Measurements from ENCODE around the gene CCND1.

CCND1 gene

GRCh38 chr11:69699213-69699612, 58.3 kb downstream of the CCND1 start:
- no peak overlapping the region for H3K9ac ChIP-seq (ENCODE audit: low read depth in 1 of 2, low read length in 2 of 2)
- no peaks in the 10 kb centered on the region for H3K4me1 ChIP-seq (ENCODE audit: control insufficient read depth in 2 of 2, insufficient read depth in 2 of 2, low read length in 2 of 2)
- H3K9me3 ChIP-seq (ENCODE audit: control insufficient read depth in 2 of 2, low read length in 2 of 2): peaks cover 0 to 2% of the 10 kb centered on the region in 2 donors
- H3K27ac ChIP-seq (ENCODE audit: low read depth in 2 of 2, low read length in 2 of 2): no peak overlapping the region
- no peaks in the 10 kb centered on the region for H3K36me3 ChIP-seq (ENCODE audit: control insufficient read depth in 2 of 2, insufficient read depth in 2 of 2, low read length in 2 of 2)
- H3K4me3 ChIP-seq (ENCODE audit: low read length in 2 of 2): no peak overlapping the region
- peaks cover 29 to 36% of the 10 kb centered on the region in 2 donors for H3K27me3 ChIP-seq (ENCODE audit: control insufficient read depth in 2 of 2, insufficient read depth in 2 of 2, low read length in 2 of 2)

- H3K9me3 ChIP-seq (ENCODE audit: control insufficient read depth in 2 of 2, low read length in 2 of 2): peaks cover 0 to 2% of the 10 kb centered on the region in 2 donors
- H3K9ac ChIP-seq (ENCODE audit: low read depth in 1 of 2, low read length in 2 of 2): no peak overlapping the region
- no peaks in the 10 kb centered on the region for H3K36me3 ChIP-seq (ENCODE audit: control insufficient read depth in 2 of 2, insufficient read depth in 2 of 2, low read length in 2 of 2)
- peaks cover 6 to 7% of the 10 kb centered on the region in 2 donors for H3K4me1 ChIP-seq (ENCODE audit: control insufficient read depth in 2 of 2, insufficient read depth in 2 of 2, low read length in 2 of 2)
- H3K4me3 ChIP-seq (ENCODE audit: low read length in 2 of 2): no peak overlapping the region
- no peak overlapping the region for H3K27ac ChIP-seq (ENCODE audit: low read depth in 2 of 2, low read length in 2 of 2)
- peaks cover 29 to 39% of the 10 kb centered on the region in 2 donors for H3K27me3 ChIP-seq (ENCODE audit: control insufficient read depth in 2 of 2, insufficient read depth in 2 of 2, low read length in 2 of 2)
Observed at GRCh38 chr11:69700278-69701140, 59.6 kb downstream of the CCND1 start.

- Histone ChIP-seq H3K27me3 (ENCODE audit: control insufficient read depth in 2 of 2, insufficient read depth in 2 of 2, low read length in 2 of 2) (peaks cover 31 to 35% of the 10 kb centered on the region in 2 donors), H3K36me3 (ENCODE audit: control insufficient read depth in 2 of 2, insufficient read depth in 2 of 2, low read length in 2 of 2) (no peaks in the 10 kb centered on the region), H3K9me3 (ENCODE audit: control insufficient read depth in 2 of 2, low read length in 2 of 2) (peaks cover 0 to 2% of the 10 kb centered on the region in 2 donors), H3K9ac (ENCODE audit: low read depth in 1 of 2, low read length in 2 of 2) (no peak overlapping the region), H3K4me1 (ENCODE audit: control insufficient read depth in 2 of 2, insufficient read depth in 2 of 2, low read length in 2 of 2) (peaks cover 19 to 21% of the 10 kb centered on the region in 2 donors), H3K4me3 (ENCODE audit: low read length in 2 of 2) (no peak overlapping the region), H3K27ac (ENCODE audit: low read depth in 2 of 2, low read length in 2 of 2) (no peak overlapping the region)
Observed at GRCh38 chr11:69702239-69702691, 61.3 kb downstream of the CCND1 start.

- H3K4me1 ChIP-seq (ENCODE audit: control insufficient read depth in 2 of 2, insufficient read depth in 2 of 2, low read length in 2 of 2): peaks cover 19 to 21% of the 10 kb centered on the region in 2 donors
- no peaks in the 10 kb centered on the region for H3K36me3 ChIP-seq (ENCODE audit: control insufficient read depth in 2 of 2, insufficient read depth in 2 of 2, low read length in 2 of 2)
- no peak overlapping the region for H3K4me3 ChIP-seq (ENCODE audit: low read length in 2 of 2)
- peaks cover 0 to 2% of the 10 kb centered on the region in 2 donors for H3K9me3 ChIP-seq (ENCODE audit: control insufficient read depth in 2 of 2, low read length in 2 of 2)
- no peak overlapping the region for H3K27ac ChIP-seq (ENCODE audit: low read depth in 2 of 2, low read length in 2 of 2)
- H3K9ac ChIP-seq (ENCODE audit: low read depth in 1 of 2, low read length in 2 of 2): no peak overlapping the region
- peaks cover 28 to 33% of the 10 kb centered on the region in 2 donors for H3K27me3 ChIP-seq (ENCODE audit: control insufficient read depth in 2 of 2, insufficient read depth in 2 of 2, low read length in 2 of 2)
Observed at GRCh38 chr11:69702769-69703452, 62.0 kb downstream of the CCND1 start.

GRCh38 chr11:69703453-69703767, 62.5 kb downstream of the CCND1 start:
- Histone ChIP-seq H3K36me3 (ENCODE audit: control insufficient read depth in 2 of 2, insufficient read depth in 2 of 2, low read length in 2 of 2) (no peaks in the 10 kb centered on the region), H3K4me1 (ENCODE audit: control insufficient read depth in 2 of 2, insufficient read depth in 2 of 2, low read length in 2 of 2) (peaks cover 19 to 21% of the 10 kb centered on the region in 2 donors), H3K27ac (ENCODE audit: low read depth in 2 of 2, low read length in 2 of 2) (no peak overlapping the region), H3K4me3 (ENCODE audit: low read length in 2 of 2) (no peak overlapping the region), H3K9me3 (ENCODE audit: control insufficient read depth in 2 of 2, low read length in 2 of 2) (peaks cover 0 to 2% of the 10 kb centered on the region in 2 donors), H3K27me3 (ENCODE audit: control insufficient read depth in 2 of 2, insufficient read depth in 2 of 2, low read length in 2 of 2) (peaks cover 28 to 33% of the 10 kb centered on the region in 2 donors), H3K9ac (ENCODE audit: low read depth in 1 of 2, low read length in 2 of 2) (no peak overlapping the region)
